Measurements from ENCODE around the gene PDZD7.

Gene PDZD7

GRCh38 chr10:100963826-100964225 lies 67.1 kb downstream of the PDZD7 start:
- no peak for TF ChIP-seq CTCF (IDR thresholded peaks at IDR 0.05; ENCODE audit: insufficient read depth, low read length, poor library complexity, severe bottlenecking)

DNA sequence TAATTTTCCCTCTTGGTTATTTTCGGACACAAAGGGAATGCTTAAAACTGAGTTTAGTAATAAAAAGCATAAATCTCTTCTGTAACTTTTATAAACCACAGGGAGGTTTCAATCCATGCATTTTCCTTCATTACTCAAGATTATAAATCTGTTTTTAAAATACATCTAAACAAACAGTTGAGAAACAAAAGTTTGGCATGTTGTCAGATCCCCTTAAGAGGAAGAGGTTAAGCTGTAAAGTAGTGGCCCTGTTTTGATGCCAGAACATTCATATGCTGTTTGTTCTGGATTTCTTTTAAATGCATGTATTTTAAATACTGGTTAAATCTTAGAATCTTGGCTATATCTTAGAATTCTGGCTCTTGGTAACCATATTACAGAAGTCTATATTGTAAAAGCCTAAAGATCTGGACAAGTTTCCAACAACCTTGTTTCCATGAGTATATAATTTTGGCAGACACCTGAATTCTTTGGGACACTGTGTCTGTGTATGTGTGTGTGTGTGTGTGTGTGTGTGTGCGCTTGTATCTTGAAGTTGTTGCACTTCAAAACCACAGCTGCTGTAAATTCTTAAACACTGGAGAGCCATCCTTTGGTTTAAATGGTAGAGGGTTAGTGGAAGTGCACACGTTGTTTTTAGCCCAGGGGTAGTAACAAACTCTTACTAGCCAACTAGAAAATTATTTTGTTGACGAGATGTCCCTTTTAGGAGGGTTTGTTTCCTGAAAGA lies 68.4 kb downstream of the PDZD7 start:
- no peak for TF ChIP-seq CTCF (IDR thresholded peaks at IDR 0.05; ENCODE audit: insufficient read depth, low read length, poor library complexity, severe bottlenecking)
- H3K4me3 ChIP-seq (replicated peaks; ENCODE audit: low read depth, low read length) = no peak overlapping the region
- H3K36me3 ChIP-seq (ENCODE audit: control insufficient read depth, insufficient read depth, low read length) = peaks cover 6% of the 10 kb centered on the region

More at GRCh38 chr10:100963826-100964225, 67.1 kb downstream of the PDZD7 start:
- H3K4me3 ChIP-seq (replicated peaks; ENCODE audit: low read depth, low read length) = no peak overlapping the region
- H3K27me3 ChIP-seq (replicated peaks; ENCODE audit: control insufficient read depth, insufficient read depth, low read length) = no peaks in the 10 kb centered on the region
- no peak for DNase-seq (ENCODE audit: extremely low read depth, insufficient read length)
- peaks cover 5% of the 10 kb centered on the region for H3K36me3 ChIP-seq (ENCODE audit: control insufficient read depth, insufficient read depth, low read length)

GRCh38 chr10:100960251-100960650 lies 70.7 kb downstream of the PDZD7 start:
- no peak for DNase-seq (ENCODE audit: extremely low read depth, insufficient read length)
- H3K4me3 ChIP-seq (replicated peaks; ENCODE audit: low read depth, low read length) = no peak overlapping the region
- peaks cover 4% of the 10 kb centered on the region for H3K36me3 ChIP-seq (ENCODE audit: control insufficient read depth, insufficient read depth, low read length)
- no peak for TF ChIP-seq CTCF (IDR thresholded peaks at IDR 0.05; ENCODE audit: insufficient read depth, low read length, poor library complexity, severe bottlenecking)
- no peaks in the 10 kb centered on the region for H3K27me3 ChIP-seq (replicated peaks; ENCODE audit: control insufficient read depth, insufficient read depth, low read length)

More for the DNA sequence above, 68.4 kb downstream of the PDZD7 start:
- no peak for DNase-seq (ENCODE audit: extremely low read depth, insufficient read length)
- no peaks in the 10 kb centered on the region for H3K27me3 ChIP-seq (replicated peaks; ENCODE audit: control insufficient read depth, insufficient read depth, low read length)

All from GM06990 (cell line).